ENCODE data around the gene ZNF618. TPM values are rescaled to one million over a fixed set of nuclear protein-coding genes. Genes with fewer than 3 reads are reported as not detected.

ZNF618 gene
- total RNA-seq, 1 donor from 2014 or later = 3.8 TPM

- DNase-seq (ENCODE audit: low read depth) = no peak
Observed at GRCh38 chr9:113998525-113999255, 122.6 kb downstream of the ZNF618 start.

GRCh38 chr9:113999256-114000062 lies 123.3 kb downstream of the ZNF618 start:
- no peak for DNase-seq (ENCODE audit: low read depth)

- no peak for DNase-seq (ENCODE audit: low read depth)
Observed at GRCh38 chr9:114000063-114000454, 124.0 kb downstream of the ZNF618 start.

- no peak for DNase-seq (ENCODE audit: low read depth)
Observed at GRCh38 chr9:114000671-114001409, 124.7 kb downstream of the ZNF618 start.

GRCh38 chr9:114001410-114001685 lies 125.2 kb downstream of the ZNF618 start:
- no peak for DNase-seq (ENCODE audit: low read depth)

- DNase-seq (ENCODE audit: low read depth) = no peak
Observed at GRCh38 chr9:114001794-114002261, 125.7 kb downstream of the ZNF618 start.

- no peak for DNase-seq (ENCODE audit: low read depth)
Observed at GRCh38 chr9:114002271-114002985, 126.3 kb downstream of the ZNF618 start.

- no peak for DNase-seq (ENCODE audit: low read depth)
Observed at GRCh38 chr9:114002986-114003350, 126.9 kb downstream of the ZNF618 start.

GRCh38 chr9:114003351-114003750 lies 127.2 kb downstream of the ZNF618 start:
- no peak for DNase-seq (ENCODE audit: low read depth)

GRCh38 chr9:114003758-114004157 lies 127.6 kb downstream of the ZNF618 start:
- no peak for DNase-seq (ENCODE audit: low read depth)

GRCh38 chr9:114004221-114004716 lies 128.2 kb downstream of the ZNF618 start:
- no peak for DNase-seq (ENCODE audit: low read depth)

GRCh38 chr9:114005371-114006154 lies 129.5 kb downstream of the ZNF618 start:
- DNase-seq (ENCODE audit: low read depth) = no peak

- DNase-seq (ENCODE audit: low read depth) = no peak
Observed at GRCh38 chr9:114006155-114006550, 130.0 kb downstream of the ZNF618 start.

GRCh38 chr9:114006931-114007691 lies 131.0 kb downstream of the ZNF618 start:
- no peak for DNase-seq (ENCODE audit: low read depth)

GRCh38 chr9:114007991-114008666 lies 132.0 kb downstream of the ZNF618 start:
- DNase-seq (ENCODE audit: low read depth) = no peak

- DNase-seq (ENCODE audit: low read depth) = no peak
Observed at GRCh38 chr9:114008667-114009410, 132.7 kb downstream of the ZNF618 start.

- DNase-seq (ENCODE audit: low read depth) = no peak
Observed at GRCh38 chr9:114011313-114011712, 135.2 kb downstream of the ZNF618 start.

GRCh38 chr9:114012126-114012525 lies 136.0 kb downstream of the ZNF618 start:
- no peak for DNase-seq (ENCODE audit: low read depth)

Data from myocyte (in vitro differentiated cells).